GM23248 (cell line): ENCODE measurements around the gene MTCH2.

Source experiments
- EZH2 ChIP-seq: fragments of 200-600 bp; sonication (generic); IDR thresholded peaks from 2 replicates; pipeline ENCODE4 v1.6.1; 2018; ENCODE audit warnings: antibody characterized with exemption, mild to moderate bottlenecking; ENCODE audit not compliant: insufficient read depth, poor library complexity, severe bottlenecking
- EZH2phosphoT487 ChIP-seq: fragments of 200-600 bp; sonication (generic); IDR thresholded peaks from 2 replicates; pipeline ENCODE4 v1.6.1; 2018; ENCODE audit warnings: antibody characterized with exemption, moderate library complexity, mild to moderate bottlenecking, low read depth; ENCODE audit not compliant: insufficient read depth

DNA sequence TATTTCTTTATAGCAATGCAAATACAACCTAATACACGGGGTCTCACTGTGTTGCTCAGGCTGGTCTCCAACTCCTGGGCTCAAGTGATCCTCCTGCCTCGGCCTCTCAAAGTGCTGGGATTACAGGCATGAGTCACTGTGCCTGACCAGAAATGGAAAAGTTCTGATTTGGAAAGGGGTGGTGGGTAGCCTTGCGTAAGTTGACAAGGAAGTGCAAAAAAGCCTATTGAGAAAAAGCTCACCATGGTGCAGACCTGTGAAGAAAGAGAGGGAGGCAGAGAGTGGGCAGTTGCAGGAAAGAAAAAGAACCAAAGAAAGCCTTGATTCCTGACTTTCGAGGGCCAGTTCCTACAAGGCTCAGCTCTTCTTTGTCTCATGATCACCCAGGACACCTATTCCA is 45.8 kb upstream of the MTCH2 start:
- TF ChIP-seq EZH2: no peak
- no peak for TF ChIP-seq EZH2phosphoT487
